ENCODE data around the gene PCSK2.
"Not testable (repeated sequence)": the region's sequence is repeated elsewhere in the genome, so short reads cannot be mapped to it uniquely, and the experiment has no call there.

PCSK2 gene, protein sequence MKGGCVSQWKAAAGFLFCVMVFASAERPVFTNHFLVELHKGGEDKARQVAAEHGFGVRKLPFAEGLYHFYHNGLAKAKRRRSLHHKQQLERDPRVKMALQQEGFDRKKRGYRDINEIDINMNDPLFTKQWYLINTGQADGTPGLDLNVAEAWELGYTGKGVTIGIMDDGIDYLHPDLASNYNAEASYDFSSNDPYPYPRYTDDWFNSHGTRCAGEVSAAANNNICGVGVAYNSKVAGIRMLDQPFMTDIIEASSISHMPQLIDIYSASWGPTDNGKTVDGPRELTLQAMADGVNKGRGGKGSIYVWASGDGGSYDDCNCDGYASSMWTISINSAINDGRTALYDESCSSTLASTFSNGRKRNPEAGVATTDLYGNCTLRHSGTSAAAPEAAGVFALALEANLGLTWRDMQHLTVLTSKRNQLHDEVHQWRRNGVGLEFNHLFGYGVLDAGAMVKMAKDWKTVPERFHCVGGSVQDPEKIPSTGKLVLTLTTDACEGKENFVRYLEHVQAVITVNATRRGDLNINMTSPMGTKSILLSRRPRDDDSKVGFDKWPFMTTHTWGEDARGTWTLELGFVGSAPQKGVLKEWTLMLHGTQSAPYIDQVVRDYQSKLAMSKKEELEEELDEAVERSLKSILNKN

DNA sequence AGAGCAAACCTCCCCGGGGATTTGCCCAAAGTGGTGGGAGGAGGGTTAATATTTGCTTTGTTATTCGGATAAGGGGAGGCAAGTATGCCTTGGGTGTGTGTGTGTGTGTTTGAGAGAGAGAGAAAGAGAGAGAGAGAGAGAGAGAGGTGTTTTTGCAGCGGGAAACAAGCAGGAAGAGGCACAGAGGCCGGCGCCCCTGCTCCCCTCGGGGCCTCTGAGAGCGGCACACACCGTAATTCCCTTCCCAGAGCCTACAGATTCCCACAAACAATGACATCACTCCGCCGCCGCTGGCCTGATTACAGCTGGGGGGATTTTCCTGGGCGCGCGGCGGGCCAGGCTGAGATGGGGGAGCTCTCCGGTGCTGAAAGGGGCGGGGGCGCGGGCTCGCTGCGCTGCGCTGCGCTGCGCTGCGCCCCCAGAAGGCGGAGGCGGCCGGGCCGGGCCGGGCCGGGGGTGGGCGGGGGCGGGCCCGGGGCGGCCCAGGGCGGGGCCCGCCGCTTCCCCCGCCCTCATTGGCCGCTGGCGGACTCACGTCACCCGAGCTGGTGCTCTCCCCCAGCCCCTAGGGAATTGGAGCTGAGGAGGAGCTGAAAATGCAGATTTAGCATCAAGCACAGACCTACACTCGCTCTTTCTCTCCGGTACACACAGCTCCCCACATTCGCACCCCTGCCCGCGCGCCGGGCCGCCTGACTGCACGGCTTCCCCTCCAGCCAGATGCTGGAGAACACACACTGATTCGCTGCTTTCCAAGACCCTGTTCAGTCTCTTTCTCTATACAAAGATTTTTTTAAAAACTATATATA is at the start of gene PCSK2:
TSS of gene PCSK2 (plus strand) at position 631 of the 809 bp plus-strand sequence. CDS start 266 bp downstream, outside the sequence.
- DNase-seq (ENCODE audit: low spot score) = peak; percentile 61

GRCh38 chr20:17177341-17177740 is 49.5 kb upstream of the PCSK2 start:
- no peak for DNase-seq (ENCODE audit: low spot score)

DNA sequence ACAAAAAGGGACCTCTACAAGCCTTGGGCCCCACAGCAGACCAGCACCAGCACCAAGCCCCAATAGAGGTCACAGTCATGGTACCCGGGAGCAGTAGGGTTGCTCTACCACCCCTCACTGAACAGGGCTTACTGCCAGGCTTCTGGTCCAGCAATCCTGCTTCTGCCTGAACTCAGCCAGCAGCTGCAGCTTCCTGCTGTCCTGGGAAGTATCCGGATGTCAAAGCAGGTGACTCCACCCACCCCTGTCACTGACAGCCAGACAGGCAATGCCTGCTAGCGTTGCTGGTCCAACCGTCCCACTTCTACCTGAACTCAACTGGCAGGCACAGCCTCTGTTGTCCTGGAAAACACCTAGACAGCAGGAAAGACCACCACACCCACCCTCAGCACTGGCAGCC is 47.0 kb upstream of the PCSK2 start:
- no peak for DNase-seq (ENCODE audit: low spot score)

DNA sequence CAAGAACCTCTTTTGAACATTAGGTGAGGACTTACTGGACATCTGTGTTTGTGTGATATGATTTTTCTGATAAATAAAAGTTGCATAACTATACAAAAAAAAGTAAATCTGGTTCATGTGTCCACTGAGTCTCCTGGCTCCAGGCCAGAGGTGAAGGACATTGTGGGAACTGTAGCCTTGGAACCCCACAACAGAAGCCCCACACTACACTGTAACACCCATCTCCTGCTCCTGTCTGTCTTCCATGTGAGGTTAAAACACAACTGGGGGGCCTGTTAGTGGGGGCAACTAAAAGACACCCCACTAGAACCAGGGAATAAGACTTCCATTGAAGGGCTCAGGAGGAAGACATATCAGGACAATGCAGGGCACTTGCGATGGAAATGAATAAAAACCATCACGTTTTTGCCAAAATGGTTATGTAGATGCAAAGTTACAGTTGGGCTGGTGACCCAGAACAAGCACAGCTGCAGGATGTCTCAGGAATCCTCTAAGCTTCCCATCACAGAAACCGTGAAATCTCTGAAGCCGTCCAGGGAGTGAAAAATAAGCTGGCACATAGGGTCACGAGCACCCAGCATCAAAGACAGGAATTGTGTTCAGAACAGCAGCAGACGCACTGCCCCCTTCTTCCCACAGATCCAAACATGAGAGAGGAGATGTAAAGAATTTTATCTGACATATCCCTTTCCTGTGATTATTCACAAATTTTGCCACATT is 36.7 kb upstream of the PCSK2 start:
- DNase-seq (ENCODE audit: low spot score) = no peak

GRCh38 chr20:17197041-17197440 is 29.8 kb upstream of the PCSK2 start:
- no peak for DNase-seq (ENCODE audit: low spot score)

DNA sequence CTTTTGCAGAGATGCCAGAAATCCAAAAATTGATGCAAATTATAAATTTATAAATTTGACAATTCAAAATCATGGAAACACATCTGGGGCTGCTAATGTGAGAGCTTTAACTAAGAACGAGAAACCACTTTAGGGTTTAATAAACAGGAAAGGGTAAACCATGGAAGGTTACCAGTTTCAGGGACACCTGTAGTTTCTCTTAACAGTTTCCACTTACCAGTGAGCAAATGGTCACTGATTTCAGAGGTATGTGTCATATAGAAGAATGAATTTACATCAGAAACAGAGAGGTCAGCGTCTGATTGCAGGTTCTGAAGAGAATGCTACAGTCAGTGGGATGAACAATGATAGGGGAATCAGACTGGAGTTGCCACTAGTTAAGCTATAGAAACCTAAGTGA is 24.8 kb upstream of the PCSK2 start:
- no peak for DNase-seq (ENCODE audit: low spot score)

DNA sequence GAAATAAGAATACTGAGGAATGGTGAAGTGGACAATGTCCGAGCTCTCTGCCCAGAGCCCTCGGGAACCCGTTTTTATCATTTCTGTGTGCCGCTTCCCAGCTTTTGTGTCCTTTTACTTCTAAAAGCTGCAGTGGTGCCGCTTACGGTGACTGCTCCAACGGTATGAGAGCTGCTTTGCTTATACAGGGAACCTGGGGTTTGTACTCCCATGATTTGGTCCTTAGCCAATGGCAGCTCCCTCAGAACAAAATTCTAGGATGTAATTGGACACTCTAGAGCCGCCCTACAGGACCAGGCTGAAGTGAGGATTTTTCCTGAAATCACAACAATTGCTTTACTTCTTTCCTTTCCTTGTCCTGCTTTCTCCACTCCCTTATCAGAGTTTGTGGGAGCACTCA is 24.2 kb upstream of the PCSK2 start:
- DNase-seq (ENCODE audit: low spot score) = no peak

GRCh38 chr20:17205084-17205813 is 21.6 kb upstream of the PCSK2 start:
- no peak for DNase-seq (ENCODE audit: low spot score)

- no peak for DNase-seq (ENCODE audit: low spot score)
These were observed 16.5 kb upstream of the PCSK2 start for GRCh38 chr20:17210387-17210786.

GRCh38 chr20:17210983-17211382 is 15.9 kb upstream of the PCSK2 start:
- no peak for DNase-seq (ENCODE audit: low spot score)

- no peak for DNase-seq (ENCODE audit: low spot score)
These were observed 11.7 kb upstream of the PCSK2 start for GRCh38 chr20:17215167-17215566.

- not testable (repeated sequence) for DNase-seq (ENCODE audit: low spot score)
These were observed 7.0 kb upstream of the PCSK2 start for GRCh38 chr20:17219856-17220255.

DNA sequence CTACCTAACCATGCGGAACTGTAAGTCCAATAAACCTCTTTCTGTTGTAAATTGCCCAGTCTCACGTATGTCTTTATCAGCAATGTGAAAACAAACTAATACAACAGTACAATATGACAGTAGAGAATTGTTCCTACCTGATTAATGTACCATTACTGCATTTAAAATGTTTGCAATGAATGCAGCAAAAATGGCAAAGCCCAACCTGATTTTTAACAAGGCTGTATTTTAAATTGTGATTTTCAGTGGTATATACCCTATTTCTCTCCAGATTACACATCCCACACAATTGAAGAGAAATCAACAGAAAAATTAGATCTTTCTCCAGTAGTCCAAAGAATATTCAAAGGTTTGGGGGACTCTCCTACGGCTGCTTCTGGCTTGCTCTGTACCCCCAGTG is 3.3 kb upstream of the PCSK2 start:
- no peak for DNase-seq (ENCODE audit: low spot score)

- DNase-seq (ENCODE audit: low spot score) = no peak
These were observed 910 bp upstream of the PCSK2 start for GRCh38 chr20:17225851-17226409.

DNA sequence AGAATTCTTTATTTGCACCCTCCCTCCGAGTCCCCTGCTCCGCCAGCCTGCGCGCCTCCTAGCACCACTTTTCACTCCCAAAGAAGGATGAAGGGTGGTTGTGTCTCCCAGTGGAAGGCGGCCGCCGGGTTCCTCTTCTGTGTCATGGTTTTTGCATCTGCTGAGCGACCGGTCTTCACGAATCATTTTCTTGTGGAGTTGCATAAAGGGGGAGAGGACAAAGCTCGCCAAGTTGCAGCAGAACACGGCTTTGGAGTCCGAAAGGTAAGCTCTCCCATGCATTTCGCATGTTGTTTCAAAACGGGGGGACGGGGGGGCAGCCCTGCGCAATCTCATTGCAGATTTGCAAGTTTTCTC is 357 bp downstream of the PCSK2 start:
- no peak for DNase-seq (ENCODE audit: low spot score)

- DNase-seq (ENCODE audit: low spot score) = no peak
These were observed 1.1 kb downstream of the PCSK2 start for GRCh38 chr20:17227669-17228623.

DNA sequence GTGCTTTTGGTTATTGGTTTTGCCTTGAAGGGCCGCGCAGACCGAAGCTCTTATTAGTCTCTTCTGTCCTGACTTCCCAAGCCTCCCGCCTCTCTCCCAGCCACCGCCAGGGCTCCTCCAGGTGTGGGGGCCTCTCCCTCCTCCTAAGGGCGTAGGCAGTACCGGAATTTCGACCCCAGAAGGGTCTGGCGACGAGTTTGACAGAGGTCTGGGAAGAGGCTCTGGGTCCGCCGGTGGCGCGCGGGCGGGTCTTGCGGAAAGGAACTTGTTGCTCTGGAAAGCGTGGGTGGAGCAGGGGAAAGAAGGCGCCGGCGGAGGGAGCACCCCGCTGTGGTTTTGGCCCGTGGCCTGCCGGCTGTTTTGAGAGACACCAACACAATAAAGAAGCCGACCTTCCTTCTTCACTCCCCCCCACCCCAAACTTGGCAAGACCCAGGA is 1.8 kb downstream of the PCSK2 start:
- no peak for DNase-seq (ENCODE audit: low spot score)

GRCh38 chr20:17229256-17229655 is 2.4 kb downstream of the PCSK2 start:
- no peak for DNase-seq (ENCODE audit: low spot score)

GRCh38 chr20:17233626-17234025 is 6.8 kb downstream of the PCSK2 start:
- no peak for DNase-seq (ENCODE audit: low spot score)

GRCh38 chr20:17236766-17237165 is 9.9 kb downstream of the PCSK2 start:
- no peak for DNase-seq (ENCODE audit: low spot score)

Measured in AG08395 (cell line).